HG02642 (cell line): ENCODE data around the gene POM121L2.
A peak's percentile ranks its signal among the peaks of the same experiment; 100 is the strongest.

Experiments used
- ATAC-seq: cut with Tn5 transposase; IDR thresholded peaks from one replicate; pipeline ENCODE4 v1.9.1; 2021; ENCODE audit warnings: mild to moderate bottlenecking; ENCODE audit not compliant: unreplicated experiment, poor library complexity

POM121L2 gene

GRCh38 chr6:27312146-27312949 is at the start of gene POM121L2:
Gene POM121L2, minus strand, starts transcription at chr6:27312273. Its CDS starts 103 bp downstream, at chr6:27312170.
- ATAC-seq: peak; percentile 76

GRCh38 chr6:27359231-27359630 is 47.2 kb upstream of the POM121L2 start:
- no peak for ATAC-seq

GRCh38 chr6:27358786-27359185 is 46.7 kb upstream of the POM121L2 start:
- no peak for ATAC-seq

- ATAC-seq: no peak
Observed at GRCh38 chr6:27352850-27353249, 40.8 kb upstream of the POM121L2 start.

GRCh38 chr6:27334141-27334540 is 22.1 kb upstream of the POM121L2 start:
- no peak for ATAC-seq

- ATAC-seq: no peak
Observed at GRCh38 chr6:27333642-27334040, 21.6 kb upstream of the POM121L2 start.

GRCh38 chr6:27332692-27333641 is 20.9 kb upstream of the POM121L2 start:
- no peak for ATAC-seq

- ATAC-seq: no peak
Observed at GRCh38 chr6:27327023-27327738, 15.1 kb upstream of the POM121L2 start.

- no peak for ATAC-seq
Observed at GRCh38 chr6:27321901-27322300, 9.8 kb upstream of the POM121L2 start.

GRCh38 chr6:27321370-27321769 is 9.3 kb upstream of the POM121L2 start:
- no peak for ATAC-seq

GRCh38 chr6:27318973-27319372 is 6.9 kb upstream of the POM121L2 start:
- no peak for ATAC-seq

GRCh38 chr6:27314046-27314445 is 2.0 kb upstream of the POM121L2 start:
- no peak for ATAC-seq

- peak; percentile 27 for ATAC-seq
Observed at GRCh38 chr6:27312950-27313271, 838 bp upstream of the POM121L2 start.

- no peak for ATAC-seq
Observed at GRCh38 chr6:27311806-27312145, 297 bp downstream of the POM121L2 start.

GRCh38 chr6:27303613-27304272 is 8.3 kb downstream of the POM121L2 start:
- ATAC-seq: no peak

GRCh38 chr6:27297857-27298730 is 14.0 kb downstream of the POM121L2 start:
- ATAC-seq: no peak

- ATAC-seq: no peak
Observed at GRCh38 chr6:27297484-27297856, 14.6 kb downstream of the POM121L2 start.

- no peak for ATAC-seq
Observed at GRCh38 chr6:27296106-27296783, 15.8 kb downstream of the POM121L2 start.
